ENCODE results near the gene UNK. TPM values are rescaled to one million over a fixed set of nuclear protein-coding genes. Genes with fewer than 3 reads are reported as not detected.

UNK gene
- total and polyA plus RNA-seq, 9 of the 15 experiments (the other 6 are each of a cell fraction or from before 2014, with no cell fraction given), result 12.8 to 38.6 (median 24.8) TPM

- TF ChIP-seq NUFIP1 (IDR thresholded peaks at IDR 0.05; ENCODE audit: partially characterized antibody) (no peak), SP1 (CRISPR knock-in tag; IDR thresholded peaks at IDR 0.05) (0 out of 2 replicates have a peak, but pooled peaks have one; percentile 6), ZNF165 (CRISPR knock-in tag; IDR thresholded peaks at IDR 0.05; ENCODE audit: borderline replicate concordance) (no peak), ZNF586 (CRISPR knock-in tag; conservative IDR thresholded peaks at IDR 0.05) (no peak)
Observed at GRCh38 chr17:75842411-75842810, 57.8 kb downstream of the UNK start (continued).

- DNase-seq (ENCODE audit: extremely low read depth in 1 of 4, low spot score in 3 of 4), result peak in 1 of 4 experiments; percentile 45
- peak overlapping the region; percentile 81 for H2AFZ ChIP-seq (ENCODE audit: low read depth, low read length)
- 5% methylated on average over 16 of the region's 22 CpGs for WGBS (ENCODE audit: insufficient coverage, low coverage, missing lambda C conversion rate)
- H3K4me1 ChIP-seq (replicated peaks in 1 of 2; ENCODE audit: control insufficient read depth in 2 of 2, insufficient read depth in 2 of 2, low read length in 2 of 2), result peaks cover 24 to 80% of the 10 kb centered on the region in 2 experiments
- CTCF ChIA-PET (ENCODE audit: low intra/inter-chr PET ratio), result no interaction called here
- no peaks in the 10 kb centered on the region for H3K9me1 ChIP-seq (ENCODE audit: control insufficient read depth, insufficient read depth, low read length)
- H3K9me3 ChIP-seq (replicated peaks; ENCODE audit: control insufficient read depth, insufficient read depth, low read depth, low read length), result no peaks in the 10 kb centered on the region
- H3K27ac ChIP-seq (ENCODE audit: extremely low read depth, low read depth, low read length), result peak overlapping the region; percentile 95
- H3K27me3 ChIP-seq (ENCODE audit: control insufficient read depth in 2 of 2, insufficient read depth in 2 of 2, low read length in 2 of 2), result no peaks in the 10 kb centered on the region
- intact Hi-C loops (cut with micrococcal nuclease) (no loop called here), in situ Hi-C loops (cut with MboI) (no loop called here)
- H3K4me3 ChIP-seq, result peak overlapping the region; percentile 69
- POLR2A ChIA-PET, result interaction anchor here (0.9 to 8.5 kb wide), 9 partner anchors 9 to 67 kb away, joined by 3 to 145 read pairs (median 9); partner anchors contain the start of gene WBP2
- ATAC-seq, result peak; percentile 1; the same call in 2 of the 3 replicates
- peak overlapping the region; percentile 95 to 98 for H3K9ac ChIP-seq (ENCODE audit: insufficient read depth in 1 of 2, low read depth in 2 of 2, low read length in 2 of 2)
- FAIRE-seq, result no peak
- H3K36me3 ChIP-seq (ENCODE audit: control insufficient read depth, insufficient read depth, low read length), result peaks cover 59% of the 10 kb centered on the region
- BruUV-seq (replicated peaks), result TSS peak; percentile 52
- H3K79me2 ChIP-seq (ENCODE audit: control insufficient read depth, insufficient read depth, low read length), result peaks cover 50% of the 10 kb centered on the region
- no peaks in the 10 kb centered on the region for H4K20me1 ChIP-seq (replicated peaks; ENCODE audit: control insufficient read depth, insufficient read depth, low read length)
- H3K4me2 ChIP-seq (ENCODE audit: insufficient read depth, low read length), result peak overlapping the region; percentile 99
- TF ChIP-seq, protein P1, sequence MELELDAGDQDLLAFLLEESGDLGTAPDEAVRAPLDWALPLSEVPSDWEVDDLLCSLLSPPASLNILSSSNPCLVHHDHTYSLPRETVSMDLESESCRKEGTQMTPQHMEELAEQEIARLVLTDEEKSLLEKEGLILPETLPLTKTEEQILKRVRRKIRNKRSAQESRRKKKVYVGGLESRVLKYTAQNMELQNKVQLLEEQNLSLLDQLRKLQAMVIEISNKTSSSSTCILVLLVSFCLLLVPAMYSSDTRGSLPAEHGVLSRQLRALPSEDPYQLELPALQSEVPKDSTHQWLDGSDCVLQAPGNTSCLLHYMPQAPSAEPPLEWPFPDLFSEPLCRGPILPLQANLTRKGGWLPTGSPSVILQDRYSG (tag; conservative IDR thresholded peaks at IDR 0.05; ENCODE audit: low read depth), result no peak
- TF ChIP-seq SAFB (IDR thresholded peaks at IDR 0.05; ENCODE audit: borderline replicate concordance, low read depth, low read length), result no peak
- TF ChIP-seq NONO (IDR thresholded peaks at IDR 0.05; ENCODE audit: low read depth in 2 of 2, low read length in 1 of 2), result no peak
- TF ChIP-seq ZNF780A (CRISPR knock-in tag; IDR thresholded peaks at IDR 0.05), result no peak
- TF ChIP-seq ZNF354B (CRISPR knock-in tag; IDR thresholded peaks at IDR 0.05), result no peak
- no peak for TF ChIP-seq LEF1 (IDR thresholded peaks at IDR 0.05)
- no peak for TF ChIP-seq CCAR2 (IDR thresholded peaks at IDR 0.05; ENCODE audit: low read depth, low read length)
- TF ChIP-seq FOXP4 (CRISPR knock-in tag; IDR thresholded peaks at IDR 0.05; ENCODE audit: borderline replicate concordance), result 0 out of 2 replicates have a peak, but pooled peaks have one; percentile 20
- TF ChIP-seq XRCC3 (IDR thresholded peaks at IDR 0.05), result no peak
- peak; percentile 44; the same call in 1 of the 2 replicates for TF ChIP-seq KAT7 (CRISPR knock-in tag; IDR thresholded peaks at IDR 0.05; ENCODE audit: borderline replicate concordance)
- 0 out of 2 replicates have a peak, but pooled peaks have one; percentile 13 for TF ChIP-seq MYC (IDR thresholded peaks at IDR 0.05; ENCODE audit: low read depth, low read length)
- no peak for TF ChIP-seq MYC (CRISPR knock-in tag; IDR thresholded peaks at IDR 0.05; ENCODE audit: borderline replicate concordance, low read depth)
- TF ChIP-seq TGIF2 (CRISPR knock-in tag; IDR thresholded peaks at IDR 0.05), result peak; percentile 57; the same call in 1 of the 2 replicates
Observed at GRCh38 chr17:75842963-75843576, 58.5 kb downstream of the UNK start.
